DMS53 treated with DMSO at 0.1 percent for 48 hours (cell line): Measurements from ENCODE around the gene UBE2O.
A peak's percentile ranks its signal among the peaks of the same experiment; 100 is the strongest.

Experiments
- DNase-seq: peaks from one replicate; lab custom pipeline; 2025; ENCODE audit not compliant: unreplicated experiment; lab: John Stamatoyannopoulos, UW

The UBE2O gene

GRCh38 chr17:76487451-76488192 lies 34.7 kb upstream of the UBE2O start:
- DNase-seq, result no peak

GRCh38 chr17:76485569-76485968 lies 32.6 kb upstream of the UBE2O start:
- peak; percentile 79 for DNase-seq

DNA sequence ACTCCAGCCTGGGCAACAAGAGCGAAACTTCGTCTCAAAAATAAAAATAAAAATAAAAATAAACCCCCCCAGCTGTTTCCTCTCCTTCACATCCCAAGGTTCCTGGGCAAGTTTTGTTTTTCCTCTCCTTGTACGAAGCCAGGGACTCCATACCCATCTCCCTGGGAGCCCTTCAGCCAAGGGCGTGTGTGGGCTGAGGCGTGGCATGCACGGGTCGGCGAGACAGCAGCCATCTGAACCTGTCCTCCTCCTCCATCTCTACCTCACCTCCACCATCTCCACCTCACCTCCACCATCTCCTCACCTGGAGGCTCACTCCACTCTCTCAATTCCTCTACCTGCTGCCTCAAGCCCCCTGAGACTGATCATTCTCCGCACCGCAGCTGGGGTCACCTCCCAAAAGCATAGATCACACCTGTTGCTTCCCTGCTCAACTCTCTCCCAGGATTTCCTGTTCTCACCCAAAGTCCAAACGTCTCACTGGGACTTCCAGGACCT lies 31.3 kb upstream of the UBE2O start:
- no peak for DNase-seq

DNA sequence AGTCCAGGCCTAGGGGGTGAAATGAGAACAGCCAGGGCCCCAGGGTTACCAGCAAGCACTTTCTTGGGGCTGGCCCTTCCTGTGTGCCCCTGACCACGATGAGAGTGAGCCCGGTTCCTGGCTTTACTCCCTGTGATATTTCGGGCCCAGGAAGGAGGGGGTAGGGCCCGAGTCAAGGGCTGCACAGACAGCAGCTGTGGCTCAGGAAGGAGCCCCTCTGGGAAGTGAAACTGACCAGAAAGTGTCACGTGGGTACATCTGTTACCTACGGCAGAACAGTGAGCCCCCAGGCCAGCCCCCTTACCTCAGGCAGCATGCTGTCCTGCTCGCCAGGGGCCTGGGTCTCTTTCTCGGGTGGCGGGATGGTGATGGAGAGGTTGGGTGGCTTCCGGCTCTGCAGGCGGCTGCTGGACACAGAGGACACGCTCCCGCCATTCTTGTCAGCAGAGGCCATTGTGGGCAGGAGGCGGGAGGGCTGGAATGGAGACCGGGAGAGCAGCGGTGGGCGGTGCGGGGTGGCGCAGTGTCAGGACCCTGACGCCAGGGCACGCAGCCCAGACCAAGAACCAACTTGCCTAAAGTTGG lies 28.2 kb upstream of the UBE2O start:
- no peak for DNase-seq

GRCh38 chr17:76480632-76481031 lies 27.7 kb upstream of the UBE2O start:
- no peak for DNase-seq

DNA sequence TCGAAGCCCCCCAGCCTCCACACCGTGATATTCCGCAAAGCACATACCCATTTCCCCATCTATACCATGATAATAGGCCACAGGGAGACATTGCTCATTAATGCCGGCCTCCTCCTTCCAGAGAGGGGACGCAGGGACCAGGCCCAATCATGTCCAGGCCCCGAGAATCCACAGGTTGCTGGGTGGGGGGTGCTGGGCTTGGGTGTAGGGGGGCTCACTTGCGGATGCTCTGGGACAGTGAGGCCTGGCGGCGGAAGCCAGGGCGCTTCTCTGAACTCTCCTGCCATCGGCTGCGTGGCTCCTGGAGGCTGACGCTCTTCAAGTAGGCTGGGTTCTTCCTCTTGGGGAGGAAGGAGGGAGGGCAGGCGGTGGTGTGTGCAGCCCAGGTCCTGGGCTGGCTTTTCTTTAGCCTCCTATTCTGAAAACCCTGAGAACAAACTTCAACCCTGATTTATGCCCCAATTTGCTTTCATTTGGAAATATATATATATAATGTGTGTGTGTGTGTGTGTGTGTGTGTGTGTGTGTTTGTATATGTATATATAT lies 26.6 kb upstream of the UBE2O start:
- no peak for DNase-seq

GRCh38 chr17:76478730-76479514 lies 26.0 kb upstream of the UBE2O start:
- no peak for DNase-seq

DNA sequence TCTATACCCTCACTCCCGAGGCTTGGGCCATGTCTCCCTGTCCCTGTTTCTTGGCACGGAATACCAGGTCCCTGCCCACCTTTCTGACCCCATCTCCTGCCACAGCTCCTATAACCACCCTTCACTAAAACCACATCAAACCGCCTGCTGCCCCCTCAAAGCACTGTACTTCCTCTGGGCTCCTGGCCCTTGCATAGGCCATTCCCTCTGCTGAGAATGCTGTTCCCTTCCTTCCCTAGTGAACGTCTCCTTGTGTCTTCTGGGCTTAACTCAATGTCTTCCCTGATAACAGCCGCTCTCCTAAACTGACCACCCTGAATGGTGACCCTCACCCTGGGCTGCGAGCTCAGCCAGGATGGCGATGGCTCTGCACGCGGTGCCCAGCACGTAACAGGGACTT lies 25.1 kb upstream of the UBE2O start:
- no peak for DNase-seq

DNA sequence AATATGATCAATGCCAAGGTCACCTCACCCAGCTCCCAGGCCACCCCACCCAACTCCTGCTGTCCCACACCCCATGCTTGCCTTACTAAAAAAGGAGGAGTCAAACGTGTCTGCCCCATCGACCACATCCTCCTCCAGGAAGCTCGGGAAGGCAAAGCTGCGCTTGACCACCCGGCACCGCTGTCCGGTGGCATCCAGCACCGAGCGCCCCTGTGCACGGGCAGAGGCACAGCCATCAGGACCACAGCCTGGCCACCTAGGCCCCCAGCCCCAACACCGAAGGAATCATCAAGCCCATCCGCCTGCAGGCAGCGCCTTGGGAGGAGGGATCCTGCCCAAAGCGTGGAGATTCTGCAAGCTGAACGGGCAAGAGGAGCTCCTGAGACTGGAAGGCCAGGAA lies 24.6 kb upstream of the UBE2O start:
- no peak for DNase-seq

GRCh38 chr17:76476736-76477135 lies 23.8 kb upstream of the UBE2O start:
- DNase-seq, result no peak

DNA sequence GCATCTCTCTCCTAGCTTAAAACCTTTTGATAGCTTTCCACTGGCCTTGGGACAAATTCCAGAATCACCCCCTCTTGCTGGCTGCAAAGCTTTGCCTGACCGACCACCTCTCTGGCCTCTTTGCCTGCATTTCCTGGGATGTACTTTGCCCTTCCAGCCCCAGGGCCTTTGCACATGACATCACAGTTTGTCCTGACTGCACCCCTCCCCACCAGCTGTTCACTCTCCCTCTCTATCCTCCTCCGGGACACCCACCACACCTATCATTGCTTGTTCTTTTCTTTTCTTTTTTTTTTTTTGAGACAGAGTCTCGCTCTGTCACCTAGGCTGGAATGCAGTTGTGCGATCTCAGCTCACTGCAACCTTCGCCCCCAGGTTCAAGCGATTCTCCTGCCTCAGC lies 22.4 kb upstream of the UBE2O start:
- DNase-seq, result no peak

- no peak for DNase-seq
Measured at GRCh38 chr17:76474894-76475293, 21.9 kb upstream of the UBE2O start.

DNA sequence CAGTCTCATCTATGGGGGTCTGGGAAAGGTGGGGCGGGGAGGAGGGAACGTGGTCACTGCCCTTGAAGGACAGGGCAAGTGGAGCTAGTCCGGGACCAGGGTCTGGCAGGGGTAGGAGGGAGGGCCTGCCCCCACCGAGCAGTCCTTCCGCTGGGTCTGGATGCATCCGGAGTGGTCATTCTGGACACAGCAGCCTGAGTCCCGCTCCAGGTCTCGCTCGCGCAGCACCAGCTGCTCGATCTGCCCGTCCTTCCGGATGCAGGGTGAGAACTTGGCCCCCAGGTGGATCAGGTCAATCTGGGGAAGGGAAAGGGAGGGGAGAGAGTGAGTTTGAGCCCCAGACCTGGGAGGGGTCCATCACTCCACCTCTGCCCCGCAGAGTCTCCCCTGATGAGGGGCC lies 21.3 kb upstream of the UBE2O start:
- DNase-seq, result no peak

DNA sequence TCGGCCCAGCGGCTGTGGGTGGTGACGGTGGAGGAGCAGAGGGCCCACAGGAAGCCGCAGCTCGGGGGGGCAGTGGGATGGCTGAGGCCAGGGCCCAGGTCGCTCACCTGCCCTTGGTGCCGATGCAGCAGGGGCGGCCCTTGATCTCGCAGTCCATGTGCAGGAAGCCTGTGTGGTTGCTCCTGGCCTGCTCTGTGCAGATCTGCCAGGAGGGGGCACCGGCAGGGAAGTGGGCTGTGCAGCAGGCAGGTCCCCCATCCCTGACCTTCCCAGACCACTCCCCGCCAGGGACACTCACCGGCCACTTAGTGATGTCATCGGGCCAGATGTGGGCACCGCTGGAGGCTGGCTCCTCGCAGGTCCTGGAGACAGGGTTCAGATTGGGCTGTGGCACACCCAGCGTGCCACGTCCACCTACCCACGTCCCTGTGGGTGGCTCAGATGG lies 20.6 kb upstream of the UBE2O start:
- no peak for DNase-seq

GRCh38 chr17:76472726-76473125 lies 19.8 kb upstream of the UBE2O start:
- DNase-seq, result no peak

GRCh38 chr17:76472258-76472645 lies 19.3 kb upstream of the UBE2O start:
- no peak for DNase-seq

GRCh38 chr17:76471498-76472257 lies 18.7 kb upstream of the UBE2O start:
- no peak for DNase-seq

GRCh38 chr17:76469991-76470739 lies 17.2 kb upstream of the UBE2O start:
- no peak for DNase-seq

GRCh38 chr17:76469076-76469990 lies 16.4 kb upstream of the UBE2O start:
- no peak for DNase-seq
